ENCODE data around the gene TMEM234. TPM values are rescaled to one million over a fixed set of nuclear protein-coding genes. Genes with fewer than 3 reads are reported as not detected.

The TMEM234 gene
- total and polyA plus RNA-seq, 2 of the 4 experiments (the other 2 are of a cell fraction) = 10.8 to 22.7 TPM

GRCh38 chr1:32195972-32196823, 26.0 kb downstream of the TMEM234 start:
- peak overlapping the region; percentile 1 for H2BK5ac ChIP-seq (ENCODE audit: low read depth, low read length, poor library complexity, severe bottlenecking)
- no peak overlapping the region for H3K9ac ChIP-seq (ENCODE audit: low read depth, low read length)
- H3K4me2 ChIP-seq (ENCODE audit: low read depth, low read length) = no peak overlapping the region
- dilution Hi-C loops (cut with HindIII; ENCODE audit: low sequenced_read_pairs, unreplicated experiment) = no loop called here
- H4K91ac ChIP-seq (ENCODE audit: insufficient read depth, low read depth, low read length) = no peak overlapping the region
- CTCF ChIA-PET = interaction anchor here (1.8 kb wide), 1 partner anchor 19 kb away, joined by 6 read pairs; no protein-coding TSS in a partner anchor
- no peaks in the 10 kb centered on the region for H3K9me3 ChIP-seq (ENCODE audit: control insufficient read depth, insufficient read depth, low read length)
- peak overlapping the region; percentile 4; the same call in 1 of the 2 replicates for H3K27ac ChIP-seq (ENCODE audit: insufficient read depth, low read length)
- no peak overlapping the region for H2AK9ac ChIP-seq (replicated peaks; ENCODE audit: low read depth, low read length, poor library complexity)
- in situ Hi-C loops (cut with MboI; ENCODE audit: low sequenced_read_pairs) = no loop called here
- H3K36me3 ChIP-seq (ENCODE audit: control insufficient read depth, insufficient read depth, low read length) = peaks cover 69% of the 10 kb centered on the region
- peaks cover 16 to 67% of the 10 kb centered on the region in 2 experiments; a peak in 3 of 4 replicates for H3K79me1 ChIP-seq (ENCODE audit: low read depth in 1 of 2, low read length in 2 of 2)
- peaks cover 20% of the 10 kb centered on the region for H4K20me1 ChIP-seq (ENCODE audit: insufficient read depth, low read length)
- TSS peak; percentile 62 for BruUV-seq (replicated peaks)
- H3K18ac ChIP-seq (ENCODE audit: low read depth, low read length) = no peak overlapping the region
- H3K4me1 ChIP-seq (ENCODE audit: control insufficient read depth, insufficient read depth, low read length) = peaks cover 26% of the 10 kb centered on the region
- no peak for ATAC-seq (ENCODE audit: low read depth)
- TF ChIP-seq MXI1 (IDR thresholded peaks at IDR 0.05; ENCODE audit: borderline replicate concordance, low read depth, low read length) (no peak), CTCF (conservative IDR thresholded peaks at IDR 0.05; ENCODE audit: low read depth, low read length) (no peak), MAFK (IDR thresholded peaks at IDR 0.05; ENCODE audit: low read depth, low read length) (no peak), POLR2A (IDR thresholded peaks at IDR 0.05; ENCODE audit: low read depth, low read length) (no peak), NFE2L2 (IDR thresholded peaks at IDR 0.05; ENCODE audit: low read depth, low read length) (no peak), RAD21 (IDR thresholded peaks at IDR 0.05; ENCODE audit: low read length) (no peak), ELK1 (IDR thresholded peaks at IDR 0.05; ENCODE audit: borderline replicate concordance, low read depth, low read length) (no peak), MAZ (IDR thresholded peaks at IDR 0.05; ENCODE audit: borderline replicate concordance, low read depth, low read length) (no peak), RCOR1 (IDR thresholded peaks at IDR 0.05; ENCODE audit: insufficient replicate concordance, low read length) (no peak), USF2 (IDR thresholded peaks at IDR 0.05; ENCODE audit: low read depth, low read length) (no peak), CHD1 (IDR thresholded peaks at IDR 0.05; ENCODE audit: low read depth, low read length) (no peak), SMC3 (IDR thresholded peaks at IDR 0.05; ENCODE audit: low read depth, low read length) (no peak), FOS (IDR thresholded peaks at IDR 0.05; ENCODE audit: low read depth, low read length) (no peak), RFX5 (IDR thresholded peaks at IDR 0.05; ENCODE audit: low read depth, low read length) (no peak), CEBPB (IDR thresholded peaks at IDR 0.05; ENCODE audit: low read depth, low read length) (no peak)
- intact Hi-C loops (cut with micrococcal nuclease) = no loop called here
- no peak overlapping the region for H4K5ac ChIP-seq (ENCODE audit: low read depth, low read length)
- no peak overlapping the region for H2BK120ac ChIP-seq (ENCODE audit: low read depth, low read length)
- H3K4ac ChIP-seq (ENCODE audit: low read depth, low read length) = no peak overlapping the region
- no peak overlapping the region for H2AFZ ChIP-seq (replicated peaks; ENCODE audit: low read length, poor library complexity)
- H3K23ac ChIP-seq (ENCODE audit: low read depth, low read length) = no peak overlapping the region
- H3K4me3 ChIP-seq (ENCODE audit: insufficient read depth, low read depth, low read length) = no peak overlapping the region
- H3K56ac ChIP-seq (ENCODE audit: extremely low read depth, insufficient read depth, low read length) = no peak overlapping the region
- peak; percentile 54 for DNase-seq
- no peak overlapping the region for H2BK20ac ChIP-seq (ENCODE audit: low read depth, low read length)
- no peak overlapping the region for H2BK15ac ChIP-seq (ENCODE audit: low read depth, low read length)
- no peak overlapping the region for H3K14ac ChIP-seq (replicated peaks; ENCODE audit: low read depth, low read length)
- H3K27me3 ChIP-seq (ENCODE audit: control insufficient read depth, insufficient read depth, low read length) = no peaks in the 10 kb centered on the region
- H4K8ac ChIP-seq (ENCODE audit: low read depth in 2 of 2, low read length in 2 of 2) = no peak overlapping the region
- peaks cover 13% of the 10 kb centered on the region; the same call in 1 of the 2 replicates for H3K9me1 ChIP-seq (ENCODE audit: insufficient read depth, low read length)
- no peak overlapping the region for H2AK5ac ChIP-seq (ENCODE audit: low read depth, low read length)
- POLR2A ChIA-PET (ENCODE audit: unreplicated experiment) = no interaction called here
